Right lobe of liver (tissue), 4 donors: ENCODE data around the gene RIMS3.

Source experiments
- POLR2A ChIP-seq: fragments of 450-650 bp; IDR thresholded peaks from one replicate; pipeline ENCODE4 v1.6.1; 2017; ENCODE audit warnings: antibody characterized with exemption, mild to moderate bottlenecking
- TF ChIP-seq, protein P1 (sequence below), 4 donors: fragments of 200-600 bp in 3 of 4; fragments of 450-650 bp in 1 of 4; IDR thresholded peaks; one replicate each; pipeline versions ENCODE4 v1.5.1 to v1.8.0; 2016 to 2022; ENCODE audit warnings: antibody characterized with exemption in 4 of 4, mild to moderate bottlenecking in 2 of 4
- donor health status: DM: no; HTN: no; CAD: no.
- donor health status: DM: no; HTN: no; CAD: no.
- donor health status: DM: no; HTN: yes; CAD: no.

DNA sequence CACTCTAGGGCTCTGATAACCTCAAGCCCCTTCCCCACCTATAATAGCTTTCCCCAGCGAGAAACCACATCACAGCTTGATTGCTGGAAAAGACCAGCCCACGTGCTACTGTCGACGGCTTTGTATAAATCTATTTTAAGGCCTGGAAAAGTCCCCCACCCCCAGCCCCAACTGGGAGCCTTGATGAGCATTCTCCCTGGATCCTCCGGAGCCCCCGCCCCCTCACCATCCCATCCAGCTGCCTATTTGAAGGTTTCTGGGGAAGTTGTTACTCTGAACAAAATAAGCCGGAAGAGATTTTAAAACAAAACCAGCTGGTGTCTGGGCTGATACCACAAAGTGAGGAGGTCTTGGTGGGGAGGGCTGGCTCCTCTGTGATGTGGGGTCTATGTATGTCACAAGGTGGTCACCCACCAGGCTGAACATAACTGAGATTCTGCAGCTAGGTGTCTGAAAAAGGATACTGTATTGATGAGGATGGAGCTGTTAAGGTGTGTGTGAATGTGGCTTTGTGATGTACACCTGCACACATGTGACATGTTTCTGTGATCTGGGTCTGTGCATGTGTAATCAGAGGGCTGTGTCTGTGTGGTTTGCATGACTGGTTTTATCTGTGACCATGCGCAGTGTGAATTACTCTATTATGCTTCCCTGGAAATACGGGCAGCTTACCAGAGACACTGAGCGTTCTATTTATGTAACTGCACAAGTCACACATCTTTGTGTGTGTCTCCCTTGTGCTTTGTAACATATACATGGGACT, 25.0 kb downstream of the RIMS3 start:
- no peak for TF ChIP-seq POLR2A
- TF ChIP-seq, protein P1, sequence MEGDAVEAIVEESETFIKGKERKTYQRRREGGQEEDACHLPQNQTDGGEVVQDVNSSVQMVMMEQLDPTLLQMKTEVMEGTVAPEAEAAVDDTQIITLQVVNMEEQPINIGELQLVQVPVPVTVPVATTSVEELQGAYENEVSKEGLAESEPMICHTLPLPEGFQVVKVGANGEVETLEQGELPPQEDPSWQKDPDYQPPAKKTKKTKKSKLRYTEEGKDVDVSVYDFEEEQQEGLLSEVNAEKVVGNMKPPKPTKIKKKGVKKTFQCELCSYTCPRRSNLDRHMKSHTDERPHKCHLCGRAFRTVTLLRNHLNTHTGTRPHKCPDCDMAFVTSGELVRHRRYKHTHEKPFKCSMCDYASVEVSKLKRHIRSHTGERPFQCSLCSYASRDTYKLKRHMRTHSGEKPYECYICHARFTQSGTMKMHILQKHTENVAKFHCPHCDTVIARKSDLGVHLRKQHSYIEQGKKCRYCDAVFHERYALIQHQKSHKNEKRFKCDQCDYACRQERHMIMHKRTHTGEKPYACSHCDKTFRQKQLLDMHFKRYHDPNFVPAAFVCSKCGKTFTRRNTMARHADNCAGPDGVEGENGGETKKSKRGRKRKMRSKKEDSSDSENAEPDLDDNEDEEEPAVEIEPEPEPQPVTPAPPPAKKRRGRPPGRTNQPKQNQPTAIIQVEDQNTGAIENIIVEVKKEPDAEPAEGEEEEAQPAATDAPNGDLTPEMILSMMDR (IDR thresholded peaks at IDR 0.05): no peak
